GM19193 (cell line): ENCODE measurements around the gene ASCC1.

Experiments
- POLR2A ChIP-seq: IDR thresholded peaks from 4 replicates; pipeline ENCODE4 v1.6.1; 2011; ENCODE audit not compliant: insufficient read depth, insufficient read length; ENCODE audit errors: extremely low read depth

Gene ASCC1

DNA sequence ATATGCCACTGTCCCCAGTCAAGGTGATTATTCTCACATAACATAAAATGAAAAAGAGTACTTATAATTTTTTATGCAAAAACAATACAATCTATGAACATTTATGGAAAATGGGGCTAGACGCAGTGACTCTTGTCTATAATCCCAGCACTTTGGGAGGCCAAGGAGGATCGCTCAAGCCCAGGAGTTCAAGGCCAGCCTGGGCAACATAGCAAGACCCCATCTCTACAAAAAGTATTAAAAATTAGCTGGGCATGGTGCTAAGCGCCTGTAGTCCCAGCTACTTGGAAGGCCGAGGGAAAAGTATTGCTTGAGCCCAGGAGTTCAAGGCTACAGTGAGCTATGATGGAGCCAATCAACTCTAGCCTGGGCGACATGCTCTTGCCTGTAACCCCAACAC lies 14.8 kb downstream of the ASCC1 start:
- no peak for TF ChIP-seq POLR2A

GRCh38 chr10:72200883-72201282 lies 15.2 kb downstream of the ASCC1 start:
- TF ChIP-seq POLR2A, result no peak

DNA sequence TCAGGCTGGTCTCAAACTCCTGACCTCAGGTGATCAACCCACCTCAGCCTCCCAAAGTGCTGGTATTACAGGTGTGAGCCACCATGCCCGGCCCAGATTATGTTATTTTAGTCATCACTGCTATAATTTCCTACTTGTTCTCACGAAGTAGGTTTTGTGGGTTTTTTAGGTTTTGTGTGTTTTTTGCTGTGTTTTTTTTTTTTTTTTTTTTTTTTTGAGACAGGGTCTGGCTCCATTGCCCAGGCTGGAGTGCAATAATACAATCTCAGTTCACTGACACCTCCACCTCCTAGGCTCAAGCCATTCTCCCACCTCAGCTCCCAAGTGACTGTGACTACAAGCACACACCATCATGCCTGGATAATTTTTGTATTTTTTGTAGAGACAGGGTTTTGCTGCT lies 21.1 kb downstream of the ASCC1 start:
- no peak for TF ChIP-seq POLR2A

- no peak for TF ChIP-seq POLR2A
Measured at GRCh38 chr10:72186982-72187330, 29.1 kb downstream of the ASCC1 start.

- TF ChIP-seq POLR2A, result no peak
Measured at GRCh38 chr10:72186258-72186981, 29.7 kb downstream of the ASCC1 start.

DNA sequence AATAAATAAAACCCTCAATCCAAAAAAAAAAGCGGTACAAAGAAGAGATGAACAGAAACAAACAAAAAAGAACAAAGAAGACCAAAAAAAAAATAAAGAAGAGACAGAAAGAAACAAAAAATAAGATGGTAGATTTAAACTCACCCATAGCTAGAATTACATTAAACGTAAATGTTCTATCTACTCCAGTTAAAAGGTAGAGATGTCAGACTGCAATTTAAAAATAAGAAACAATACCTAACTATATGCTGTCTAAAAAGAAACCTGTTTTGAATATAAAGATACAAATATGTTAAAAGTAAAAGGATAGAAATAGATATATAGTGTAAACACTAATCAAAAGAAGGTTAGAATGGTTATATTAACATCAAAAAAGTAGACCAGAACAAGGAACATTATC lies 31.9 kb downstream of the ASCC1 start:
- TF ChIP-seq POLR2A, result no peak

- TF ChIP-seq POLR2A, result no peak
Measured at GRCh38 chr10:72177454-72177853, 38.6 kb downstream of the ASCC1 start.

GRCh38 chr10:72176701-72177100 lies 39.4 kb downstream of the ASCC1 start:
- no peak for TF ChIP-seq POLR2A

DNA sequence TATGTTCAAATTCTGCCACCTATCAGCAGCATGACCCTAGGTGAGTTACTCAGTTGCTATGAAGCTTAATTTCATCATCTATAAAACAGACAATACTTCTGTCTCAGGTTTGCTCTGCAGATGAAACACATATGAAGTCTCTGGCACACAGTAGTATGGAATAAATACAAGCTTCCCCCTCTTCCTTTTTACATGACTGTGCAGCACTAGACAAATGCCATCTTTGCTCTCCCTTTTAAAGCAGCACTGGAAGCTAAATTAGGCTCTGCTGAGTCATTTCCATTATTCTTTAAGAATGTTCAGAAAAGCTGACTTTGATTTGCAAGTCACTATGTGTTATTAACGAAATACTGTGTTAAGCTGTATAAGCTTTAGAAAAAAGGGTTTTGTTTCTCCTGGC lies 40.9 kb downstream of the ASCC1 start:
- TF ChIP-seq POLR2A, result no peak

GRCh38 chr10:72174297-72174662 lies 41.8 kb downstream of the ASCC1 start:
- no peak for TF ChIP-seq POLR2A

DNA sequence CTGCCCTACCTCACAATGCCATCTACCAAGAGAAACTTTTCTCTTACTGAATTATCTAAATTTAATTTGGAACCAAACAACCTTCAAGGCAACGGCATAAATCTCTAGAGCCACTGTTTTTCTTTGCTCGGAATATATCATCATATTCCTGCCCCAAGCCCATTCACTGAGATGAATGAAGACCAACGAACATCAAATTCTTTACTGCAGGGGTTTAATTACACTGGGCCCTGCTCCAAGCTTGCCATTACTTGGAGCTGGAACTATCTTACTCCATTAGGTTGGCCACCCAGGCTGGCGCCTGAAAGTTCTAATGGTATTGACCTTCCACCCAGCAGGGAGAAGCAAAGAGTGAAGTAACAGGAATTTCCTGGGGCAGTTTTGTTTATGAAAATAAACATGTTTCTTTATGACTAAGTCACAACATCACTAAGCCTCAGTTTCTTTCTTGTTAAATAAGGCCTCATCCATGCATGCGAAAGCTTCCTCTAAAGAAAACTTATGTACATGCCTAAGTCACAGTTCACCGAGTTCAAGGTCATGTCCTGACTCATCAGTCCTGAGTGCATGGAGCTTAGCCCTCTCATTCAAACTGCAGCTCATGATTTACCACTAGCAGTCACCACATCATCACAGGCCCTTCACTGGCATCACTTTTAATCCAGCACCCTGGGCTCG lies 42.3 kb downstream of the ASCC1 start:
- no peak for TF ChIP-seq POLR2A

DNA sequence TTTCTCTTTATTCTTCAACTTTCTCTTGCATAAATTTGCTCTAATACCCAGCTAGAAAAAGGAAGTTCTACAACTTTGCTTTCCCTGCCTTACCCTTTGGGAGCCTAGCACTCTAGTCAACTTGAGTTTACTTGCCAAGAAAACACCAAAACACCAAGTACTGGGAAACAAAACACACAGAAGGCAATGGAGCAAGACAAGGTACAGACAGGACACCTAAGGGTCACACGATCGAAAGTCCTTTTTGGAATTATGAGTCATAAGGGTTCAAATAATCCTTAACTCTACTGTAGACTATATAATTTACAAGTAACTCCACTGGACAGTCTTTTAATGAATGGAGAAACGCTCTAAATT lies 42.8 kb downstream of the ASCC1 start:
- no peak for TF ChIP-seq POLR2A

DNA sequence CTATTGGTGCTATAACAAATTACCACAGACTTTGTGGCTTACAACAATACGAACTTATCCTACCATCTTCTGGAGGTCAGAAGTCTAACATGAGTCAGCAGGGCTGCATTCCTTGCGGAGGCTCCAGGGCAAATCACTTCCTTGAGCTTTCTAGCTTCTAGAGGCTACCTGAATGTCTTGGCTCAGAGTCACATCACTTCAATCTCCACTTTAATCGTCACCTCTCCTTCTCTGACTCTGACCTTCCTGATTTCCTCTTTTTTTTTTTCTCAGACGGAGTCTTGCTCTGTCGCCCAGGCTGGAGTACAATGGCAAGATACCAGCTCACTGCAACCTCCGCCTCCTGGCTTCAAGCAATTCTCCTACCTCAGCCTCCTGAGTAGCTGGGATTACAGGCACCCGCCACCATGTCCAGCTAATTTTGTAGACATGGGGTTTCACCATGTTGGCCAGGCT lies 44.9 kb downstream of the ASCC1 start:
- TF ChIP-seq POLR2A, result no peak

- TF ChIP-seq POLR2A, result no peak
Measured at GRCh38 chr10:72170733-72171132, 45.3 kb downstream of the ASCC1 start.

- TF ChIP-seq POLR2A, result no peak
Measured at GRCh38 chr10:72170263-72170662, 45.8 kb downstream of the ASCC1 start.

DNA sequence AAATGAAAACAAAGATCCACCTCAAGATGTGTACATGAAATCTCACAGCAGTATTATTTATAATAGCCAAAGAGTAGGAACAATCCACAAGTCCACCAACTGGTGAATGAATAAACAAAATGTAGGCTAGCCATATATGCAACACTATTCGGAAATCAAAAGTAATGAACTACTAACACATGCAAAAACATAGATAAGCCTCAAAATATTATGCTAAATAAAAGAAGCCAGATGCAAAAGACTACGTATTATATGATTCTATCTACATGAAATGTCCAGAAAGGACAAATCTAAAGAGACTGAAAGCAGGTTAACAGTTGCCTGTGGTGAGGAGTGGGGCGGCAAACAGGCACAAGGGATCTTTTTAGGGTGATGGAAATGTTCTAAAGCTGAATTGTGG lies 49.0 kb downstream of the ASCC1 start:
- TF ChIP-seq POLR2A, result no peak
